Activated naive CD8-positive, alpha-beta T cell treated with anti-CD3 and anti-CD28 coated beads, Interleukin-2, amount 50 U/mL, for 16 hours (primary cell): Measurements from ENCODE around the gene TRAPPC11.

Experiments used
- DNase-seq: peaks from one replicate; pipeline ENCODE4 v3.0.0-alpha.2; 2020; ENCODE audit warnings: low read depth, low spot score

The TRAPPC11 gene

DNA sequence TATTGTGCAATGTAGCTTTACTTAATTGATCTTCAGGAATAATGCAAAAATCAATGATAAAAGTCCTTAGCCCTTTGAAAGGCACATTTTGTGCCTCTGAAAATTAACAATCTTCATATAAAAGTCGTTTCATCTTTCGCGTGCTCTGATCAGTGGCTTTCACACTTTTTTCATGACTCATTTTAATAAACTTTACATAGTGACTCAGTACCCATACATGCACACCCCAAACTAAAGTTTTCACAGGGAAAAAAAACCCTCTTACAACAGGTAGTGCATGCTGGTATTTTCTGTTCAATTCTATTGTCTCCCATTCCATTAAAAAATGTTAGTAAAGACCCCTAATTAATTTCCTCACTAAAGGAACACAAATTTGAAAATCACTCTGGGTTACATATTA is 21.6 kb upstream of the TRAPPC11 start:
- DNase-seq: no peak

DNA sequence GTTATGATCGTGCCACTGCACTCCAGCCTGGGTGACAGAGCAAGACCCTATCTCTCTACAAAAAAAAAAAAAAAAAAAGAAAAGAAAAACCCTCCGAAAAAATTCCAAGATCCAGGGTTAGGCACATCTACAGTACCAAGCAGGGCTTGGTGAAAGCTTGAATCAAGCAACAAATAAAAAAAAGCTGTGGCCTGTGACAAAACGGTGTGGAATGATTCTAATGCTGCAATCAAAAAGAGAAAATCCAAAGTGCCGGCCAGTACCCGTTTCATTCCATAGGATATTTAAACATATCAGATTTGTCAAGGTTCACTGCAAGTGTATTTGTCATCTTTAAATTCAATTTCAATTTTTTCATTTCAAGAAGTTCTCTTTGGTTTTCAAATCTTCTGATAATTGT is 20.7 kb upstream of the TRAPPC11 start:
- DNase-seq: no peak

DNA sequence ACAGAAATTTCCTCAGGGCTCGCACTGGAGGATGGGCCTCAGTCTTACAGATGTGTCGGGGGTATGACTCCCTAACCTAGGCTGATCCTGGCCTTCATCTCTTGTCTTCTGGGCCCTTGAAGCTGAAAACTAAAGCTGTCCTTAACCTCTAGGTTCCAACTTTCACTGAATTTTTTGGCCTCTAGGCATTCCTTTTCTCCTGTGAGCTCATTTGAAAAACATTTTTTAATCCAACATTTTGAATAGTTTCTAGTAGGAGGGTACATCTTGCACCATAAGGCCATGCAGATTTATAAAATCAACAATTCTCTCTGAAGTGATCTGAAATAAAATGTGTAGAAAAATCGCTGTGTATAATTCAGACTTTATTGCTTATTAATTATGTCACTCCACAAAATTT is 19.8 kb upstream of the TRAPPC11 start:
- no peak for DNase-seq

DNA sequence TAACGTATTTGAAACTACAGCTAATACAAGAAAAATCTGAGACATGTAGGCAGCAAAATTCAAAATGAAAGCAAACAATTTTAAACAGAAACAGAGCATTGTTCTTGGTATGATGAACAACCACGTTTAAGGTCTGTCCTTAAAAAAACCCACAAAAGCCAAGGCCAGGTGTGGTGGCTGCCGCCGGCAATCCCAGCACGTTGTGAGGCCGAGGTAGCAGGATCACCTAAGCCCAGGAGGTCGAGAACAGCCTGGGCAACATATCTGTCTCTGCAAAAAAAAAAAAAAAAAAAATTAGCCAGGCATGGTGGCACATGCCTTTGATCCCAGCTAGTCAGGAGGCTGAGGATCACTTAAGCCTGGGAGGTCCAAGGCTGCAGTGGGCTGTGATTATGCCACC is 13.8 kb upstream of the TRAPPC11 start:
- no peak for DNase-seq

DNA sequence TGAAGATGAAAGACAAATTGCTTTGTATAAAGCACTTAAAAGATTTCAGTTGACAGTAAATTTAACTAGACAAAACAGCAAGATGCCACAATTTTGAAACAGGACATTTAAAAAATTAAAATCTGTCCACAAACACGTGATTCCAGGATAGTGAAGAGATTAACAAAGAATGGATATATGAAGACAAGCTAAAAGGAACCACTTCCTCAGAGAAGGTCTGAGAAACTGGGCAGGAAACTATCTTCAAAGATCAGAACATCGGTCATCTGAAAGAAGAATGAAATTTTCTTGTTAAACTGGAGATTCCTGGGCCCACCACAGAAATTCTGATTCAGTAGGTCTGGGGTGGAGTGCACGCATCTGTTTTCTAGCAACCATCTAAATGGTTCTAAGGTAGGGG is 1.5 kb upstream of the TRAPPC11 start:
- no peak for DNase-seq

DNA sequence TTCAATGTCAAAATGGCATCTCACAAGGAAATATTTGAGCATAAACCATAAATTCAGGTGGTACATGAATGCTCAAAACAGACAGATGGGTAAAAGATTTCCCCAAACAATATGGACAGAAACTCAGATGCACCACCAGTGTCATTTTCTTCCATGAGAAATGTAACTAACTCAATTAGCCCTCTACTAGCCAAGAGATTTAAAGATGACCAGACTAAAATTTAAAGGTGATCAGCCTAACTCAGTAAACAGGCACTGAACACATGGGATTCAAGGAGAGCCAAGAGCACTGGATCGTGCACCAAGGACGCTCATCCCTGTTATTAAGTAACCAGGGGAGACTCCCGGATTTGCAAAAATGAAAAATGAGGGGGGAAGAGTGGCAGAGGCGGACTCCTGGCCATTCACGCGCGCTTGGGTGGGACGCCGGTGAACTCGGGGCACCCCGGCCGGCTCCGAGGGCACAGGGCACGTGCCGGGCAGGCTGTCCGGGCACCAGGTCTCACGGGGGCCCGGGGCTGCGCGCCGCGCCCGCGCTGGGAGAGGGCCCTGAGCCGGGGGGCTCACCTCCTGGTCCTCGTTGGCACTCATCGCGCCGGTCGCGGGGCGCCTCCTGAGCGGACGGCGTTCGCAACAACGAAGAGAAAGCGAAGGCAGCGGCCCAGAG is 598 bp upstream of the TRAPPC11 start:
- DNase-seq: no peak

DNA sequence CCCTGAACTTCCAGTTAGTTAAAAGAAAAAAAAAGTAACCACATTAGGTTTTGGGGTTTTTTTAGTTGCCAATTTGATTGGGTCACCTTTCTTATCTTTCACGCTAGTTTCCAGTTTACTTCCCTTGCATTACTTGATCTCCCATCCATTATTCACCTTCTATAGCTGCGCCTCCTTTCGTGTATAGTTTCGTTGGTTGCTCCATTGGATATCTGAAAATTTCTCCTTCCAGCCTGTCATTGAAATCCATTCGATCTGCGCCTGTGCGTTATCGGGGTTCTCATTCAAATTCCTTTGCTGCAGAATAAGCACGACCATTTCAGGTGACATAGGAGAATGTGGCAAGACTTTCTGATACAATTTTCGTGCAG is 764 bp downstream of the TRAPPC11 start:
- DNase-seq: no peak

DNA sequence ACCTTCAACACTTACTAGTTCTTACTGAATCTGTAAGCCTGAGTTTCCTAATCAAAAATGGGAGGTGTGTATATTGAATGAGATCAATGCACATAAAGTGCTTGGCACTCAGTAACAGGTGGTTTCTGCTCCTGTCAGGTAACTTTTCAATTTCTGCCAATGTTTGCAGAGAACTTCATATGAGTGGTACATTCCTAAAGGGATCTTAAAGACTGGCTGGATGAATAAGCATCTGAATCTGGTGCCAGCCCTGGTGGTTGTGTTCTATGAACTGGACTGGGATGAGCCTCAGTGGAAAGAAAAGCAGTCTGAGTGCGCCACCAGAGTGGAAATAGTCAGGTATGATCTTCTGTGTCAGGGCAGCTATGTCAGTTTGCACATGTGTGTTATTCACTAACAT is 7.0 kb downstream of the TRAPPC11 start:
- DNase-seq: no peak

DNA sequence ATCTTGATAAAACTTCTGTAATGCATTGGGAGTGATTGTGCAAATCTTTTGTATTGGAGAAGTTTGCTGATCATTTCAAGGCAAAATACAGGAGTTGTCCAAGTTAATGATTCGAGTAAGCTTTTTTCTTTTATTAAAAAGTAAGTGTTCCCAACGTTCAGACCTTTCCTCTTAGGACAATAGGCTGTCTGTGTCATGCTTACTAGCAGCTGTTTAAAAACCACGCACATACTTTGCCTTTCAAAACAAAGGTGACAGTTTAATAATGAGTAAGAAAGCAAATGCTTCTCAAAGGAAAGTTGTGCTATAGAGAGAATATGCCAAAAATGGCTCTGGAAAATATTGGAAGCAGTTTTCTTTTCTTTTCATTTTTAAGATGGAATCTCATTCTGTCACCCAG is 11.2 kb downstream of the TRAPPC11 start:
- no peak for DNase-seq

DNA sequence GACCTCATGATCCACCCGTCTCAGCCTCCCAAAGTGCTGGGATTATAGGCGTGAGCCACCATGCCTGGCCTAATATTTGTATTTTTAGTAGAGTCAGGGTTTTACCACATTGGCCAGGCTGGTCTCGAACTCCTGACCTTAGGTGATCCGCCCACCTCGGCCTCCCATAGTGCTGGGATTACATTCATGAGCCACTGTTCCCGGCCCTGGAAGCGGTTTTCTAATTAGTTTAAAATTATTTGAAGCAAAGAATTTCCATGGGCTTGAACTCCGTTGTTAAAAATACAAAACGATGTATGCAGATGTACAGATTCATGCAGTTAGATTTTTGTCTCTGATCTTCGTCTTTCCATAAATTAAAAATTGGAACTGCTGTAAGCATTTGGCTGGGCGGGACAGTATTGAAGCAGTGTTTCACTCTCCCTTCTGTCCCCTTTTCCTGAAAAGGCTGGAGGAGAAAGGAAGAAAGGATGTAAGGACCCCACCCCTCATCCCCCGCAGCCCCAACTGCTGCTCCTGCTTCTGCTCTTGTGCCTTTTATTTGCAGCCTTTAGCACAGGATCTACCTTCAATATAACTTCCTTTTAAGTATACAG is 12.0 kb downstream of the TRAPPC11 start:
- DNase-seq: no peak

DNA sequence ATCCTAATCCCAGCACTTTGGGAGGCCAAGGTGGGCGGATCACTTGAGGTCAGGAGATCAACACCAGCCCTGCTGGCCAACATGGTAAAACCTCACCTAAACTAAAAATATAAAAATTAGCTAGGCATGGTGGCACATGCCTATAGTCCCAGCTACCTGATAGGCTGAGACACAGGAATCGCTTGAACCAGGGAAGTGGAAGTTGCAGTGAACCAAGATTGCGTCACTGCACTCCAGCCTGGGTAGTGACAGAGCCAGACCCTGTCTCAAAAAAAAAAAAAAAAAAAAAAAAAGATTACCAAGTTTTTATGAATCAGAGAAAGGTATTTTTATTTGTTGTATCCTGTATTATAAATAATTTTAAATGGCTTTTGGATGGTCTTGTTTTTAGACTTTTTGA is 15.1 kb downstream of the TRAPPC11 start:
- no peak for DNase-seq

DNA sequence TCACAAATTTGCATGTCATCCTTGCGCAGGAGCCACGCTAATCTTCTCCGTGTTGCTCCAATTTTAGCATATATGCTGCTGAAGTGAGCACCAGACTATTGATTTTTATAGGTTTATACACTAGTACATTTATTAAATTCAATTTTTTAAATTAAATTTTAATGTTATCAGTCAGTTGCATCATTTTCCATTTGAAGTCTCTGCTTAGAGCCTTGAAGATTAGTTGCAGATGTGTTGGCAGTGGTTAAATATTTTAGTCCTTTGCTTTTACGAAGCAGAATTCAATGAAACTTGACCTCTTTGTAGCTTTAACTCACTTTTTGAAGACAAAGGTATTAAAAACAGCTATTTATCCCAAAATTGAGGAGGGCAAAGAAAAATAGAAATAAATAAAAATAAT is 16.5 kb downstream of the TRAPPC11 start:
- DNase-seq: no peak

DNA sequence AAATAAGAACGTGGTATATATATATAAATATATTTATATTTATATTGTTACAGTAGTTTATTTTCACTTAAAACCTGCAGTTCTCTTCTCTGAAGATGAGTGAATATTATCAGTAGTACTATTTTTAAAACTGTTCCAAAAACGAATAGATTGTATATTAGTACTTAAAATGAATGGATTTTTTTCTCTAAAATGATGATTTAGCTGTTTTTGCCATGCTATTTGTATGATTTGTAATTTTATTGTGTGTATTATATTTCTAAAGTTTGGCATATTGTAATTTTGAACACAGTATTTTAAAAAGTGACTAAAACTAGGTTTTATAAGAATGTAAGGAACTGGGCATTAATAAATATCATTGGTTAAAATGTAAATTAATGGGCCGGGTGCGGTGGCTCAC is 22.0 kb downstream of the TRAPPC11 start:
- DNase-seq: no peak

DNA sequence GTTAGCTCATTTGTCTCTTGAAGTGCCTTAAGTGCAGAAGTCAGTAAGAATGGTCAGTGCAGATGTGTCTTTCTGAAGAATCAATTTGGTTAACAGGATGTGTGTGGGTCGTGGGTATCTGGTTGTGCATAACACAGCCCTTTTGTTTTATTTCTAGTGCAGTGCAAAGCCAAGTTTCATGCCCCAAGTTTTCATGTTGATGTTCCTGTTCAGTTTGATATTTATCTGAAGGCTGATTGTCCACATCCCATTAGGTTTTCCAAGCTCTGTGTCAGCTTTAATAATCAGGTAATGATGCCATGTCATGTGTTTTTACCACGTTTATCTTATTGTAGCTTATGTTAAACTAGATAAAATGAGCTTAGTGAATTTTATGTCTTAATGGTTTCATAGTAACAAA is 27.4 kb downstream of the TRAPPC11 start:
- DNase-seq: no peak

DNA sequence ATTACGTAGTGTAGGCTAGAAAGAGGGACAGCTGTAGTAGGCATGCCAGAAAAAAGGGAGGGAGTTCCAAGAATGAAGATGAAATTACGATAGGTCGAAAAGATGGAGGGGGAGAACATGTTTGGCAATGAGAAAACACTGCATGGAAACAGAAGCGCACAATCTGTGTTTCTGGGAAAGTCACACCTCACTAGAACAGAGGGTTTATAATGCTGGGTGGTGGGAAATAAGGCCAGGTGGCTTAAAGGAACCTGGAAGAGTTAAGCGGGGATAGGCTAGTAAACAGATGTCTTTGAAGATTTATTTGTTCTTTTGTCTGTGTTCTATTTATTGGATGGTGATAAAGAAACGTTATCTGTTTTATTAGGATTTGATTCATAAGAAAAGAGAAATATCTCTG is 29.1 kb downstream of the TRAPPC11 start:
- DNase-seq: no peak

DNA sequence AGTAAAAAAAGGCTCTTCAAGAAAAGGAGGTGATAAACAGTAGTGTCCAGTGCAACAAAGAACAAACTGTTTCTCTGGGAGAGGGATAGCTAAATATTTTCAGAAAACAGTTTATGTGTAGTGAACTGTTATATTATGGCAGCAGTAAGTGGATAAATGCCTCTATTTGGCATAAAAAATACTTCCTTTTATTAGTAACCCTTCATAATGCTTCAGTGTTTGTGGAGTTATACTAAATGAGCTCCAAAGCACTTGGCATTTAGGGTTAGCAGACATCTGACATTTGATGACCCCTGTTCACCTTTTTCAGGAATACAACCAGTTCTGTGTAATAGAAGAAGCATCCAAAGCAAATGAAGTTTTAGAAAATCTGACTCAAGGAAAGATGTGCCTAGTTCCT is 31.9 kb downstream of the TRAPPC11 start:
- no peak for DNase-seq

DNA sequence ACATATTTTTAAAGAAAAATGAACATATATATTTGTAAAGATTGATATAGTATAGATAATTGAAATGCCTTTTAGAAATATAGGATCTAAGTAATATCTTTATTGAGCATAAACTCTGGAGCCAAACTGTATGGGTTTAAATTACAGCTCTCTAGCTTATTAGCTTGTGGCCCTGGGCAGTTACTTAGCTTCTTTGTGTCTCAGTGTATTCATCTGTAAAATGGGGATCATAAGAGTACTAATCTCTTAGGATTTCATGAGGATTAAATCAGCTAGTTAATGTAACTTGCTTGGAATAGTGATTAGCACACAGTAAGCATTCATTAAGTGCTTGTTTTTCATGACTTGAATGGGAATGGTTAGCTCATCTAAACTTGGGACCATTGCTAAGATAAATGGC is 32.8 kb downstream of the TRAPPC11 start:
- no peak for DNase-seq

DNA sequence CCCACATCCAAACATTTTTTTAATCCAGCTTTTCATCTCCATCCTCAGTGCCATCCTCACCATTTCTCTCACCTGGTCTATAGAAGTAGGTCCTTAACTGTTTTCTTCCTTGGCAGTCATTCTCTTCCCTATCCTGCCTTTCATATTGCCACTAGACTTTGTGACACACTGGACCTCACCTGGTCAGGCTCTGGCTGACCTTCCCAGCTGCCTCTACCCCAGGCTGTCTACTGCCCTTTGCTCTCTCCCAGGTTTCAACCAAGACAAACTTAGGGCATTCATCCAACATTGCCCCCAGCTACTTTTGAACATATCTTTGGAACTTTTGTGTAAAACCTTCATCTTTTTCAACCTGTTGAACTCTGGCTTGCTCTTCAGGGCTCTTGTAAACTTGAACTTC is 39.8 kb downstream of the TRAPPC11 start:
- no peak for DNase-seq

DNA sequence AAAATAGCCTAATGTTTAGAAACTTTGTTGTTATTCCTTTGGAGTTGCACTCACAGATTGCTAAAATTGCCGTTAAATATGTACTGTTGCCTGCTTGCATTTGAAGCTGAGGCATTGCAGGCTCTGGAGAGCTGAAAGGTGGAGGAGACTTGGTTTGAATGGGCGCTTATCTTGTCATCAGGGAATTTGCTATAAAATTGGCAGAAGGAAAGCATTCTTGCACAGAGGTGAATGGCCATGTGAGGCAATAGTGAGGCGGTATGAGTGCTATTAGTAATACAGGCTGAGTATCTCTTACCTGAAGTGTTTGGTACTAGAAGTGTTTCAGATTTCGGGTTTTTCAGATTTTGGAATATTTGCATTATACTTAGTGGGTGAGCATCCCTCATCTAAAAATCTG is 41.3 kb downstream of the TRAPPC11 start:
- no peak for DNase-seq

DNA sequence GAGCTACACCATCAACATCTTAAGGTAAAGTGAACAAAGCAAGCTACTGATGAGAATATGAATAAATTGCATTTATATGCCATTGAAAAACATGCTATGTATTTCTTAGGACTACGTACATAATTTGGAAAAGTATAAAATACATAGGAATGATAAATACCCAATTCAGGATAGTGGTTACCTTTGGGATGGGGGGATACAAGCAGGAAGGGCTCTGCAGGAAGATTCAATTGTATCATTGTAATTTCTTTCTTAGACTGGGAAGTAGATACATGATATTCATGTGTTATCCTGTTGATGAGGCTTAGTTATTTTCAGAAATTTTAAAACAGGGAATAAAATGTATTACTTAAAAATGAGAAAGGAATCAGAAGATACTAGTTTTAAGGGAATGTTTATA is 43.4 kb downstream of the TRAPPC11 start:
- no peak for DNase-seq

DNA sequence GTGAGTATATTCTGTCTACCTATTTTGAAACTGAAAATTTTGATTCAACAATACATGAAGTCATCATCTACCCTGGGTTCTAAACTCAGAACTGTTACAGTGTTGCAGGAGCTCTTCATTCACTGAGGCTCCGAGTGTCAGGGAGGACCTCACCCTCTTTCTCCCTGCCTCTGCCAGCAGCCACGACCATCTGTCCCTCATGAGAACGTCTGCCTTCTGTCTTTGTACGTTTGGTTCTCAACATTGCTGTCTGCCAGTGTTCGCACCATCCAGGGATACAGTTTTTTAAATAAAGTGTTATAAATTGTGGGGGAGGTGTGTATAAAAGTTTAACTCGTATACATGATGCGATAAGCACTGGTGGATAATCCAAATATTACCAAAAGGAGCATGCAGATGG is 55.5 kb downstream of the TRAPPC11 start:
- DNase-seq: no peak

DNA sequence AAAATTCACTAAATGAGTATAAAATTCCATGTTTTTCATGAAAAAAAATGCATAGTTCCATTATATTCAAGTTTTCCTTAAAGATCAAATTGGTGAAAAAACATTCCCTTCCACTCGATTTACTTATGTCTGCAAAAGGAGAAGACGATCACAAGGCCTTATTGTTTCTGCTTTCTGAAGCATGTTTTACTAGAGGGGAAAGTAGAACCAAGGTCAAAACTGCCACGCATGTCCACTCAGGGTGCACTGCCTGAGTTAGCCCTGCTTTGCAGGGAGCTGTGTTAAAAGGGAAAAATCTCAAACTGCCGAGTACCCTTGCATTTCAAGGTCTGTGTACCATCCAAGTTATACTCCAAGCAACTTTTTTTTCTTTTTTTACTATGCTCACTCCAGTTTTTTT is 57.2 kb downstream of the TRAPPC11 start:
- DNase-seq: no peak

DNA sequence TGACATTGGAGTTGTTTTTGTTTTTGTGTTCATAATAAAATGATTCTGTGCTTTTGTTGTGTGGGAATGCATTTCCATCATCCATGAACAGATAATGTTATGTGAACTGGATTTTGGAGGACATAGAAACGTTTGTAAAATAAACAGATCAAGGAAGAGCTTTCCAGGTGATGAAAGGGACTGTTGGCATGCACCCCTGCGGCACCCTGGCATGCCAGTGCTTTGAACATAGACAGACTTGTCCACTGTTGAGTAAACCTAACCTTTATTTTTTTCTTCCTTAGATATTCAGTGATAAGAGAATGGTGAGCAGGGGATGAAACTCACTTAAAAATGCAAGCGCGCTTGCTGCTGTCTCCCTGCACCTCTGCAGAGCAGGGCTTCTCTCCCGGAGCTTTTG is 59.8 kb downstream of the TRAPPC11 start:
- DNase-seq: no peak
